ENCODE data around the gene ATP10D.

DNA sequence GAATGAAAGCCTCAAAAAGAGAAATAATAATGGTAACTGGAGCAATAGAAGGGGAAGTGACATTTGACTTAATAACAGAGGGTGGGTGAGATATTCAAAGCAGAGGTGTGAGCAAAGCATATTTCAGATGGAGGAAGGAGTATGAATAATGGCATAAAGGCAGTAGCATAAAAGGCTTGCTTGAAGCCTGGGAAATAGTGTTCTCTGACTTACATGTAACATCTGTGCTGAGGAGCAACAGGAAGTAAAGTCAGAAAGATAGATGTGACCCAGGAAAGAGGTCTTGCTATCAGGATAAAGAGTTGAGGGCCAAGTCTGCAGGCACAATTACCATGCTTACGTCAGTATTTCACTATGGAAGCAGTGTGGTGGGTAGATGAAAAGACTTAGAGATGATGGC lies 28.4 kb downstream of the ATP10D start:
- TF ChIP-seq, protein P1, sequence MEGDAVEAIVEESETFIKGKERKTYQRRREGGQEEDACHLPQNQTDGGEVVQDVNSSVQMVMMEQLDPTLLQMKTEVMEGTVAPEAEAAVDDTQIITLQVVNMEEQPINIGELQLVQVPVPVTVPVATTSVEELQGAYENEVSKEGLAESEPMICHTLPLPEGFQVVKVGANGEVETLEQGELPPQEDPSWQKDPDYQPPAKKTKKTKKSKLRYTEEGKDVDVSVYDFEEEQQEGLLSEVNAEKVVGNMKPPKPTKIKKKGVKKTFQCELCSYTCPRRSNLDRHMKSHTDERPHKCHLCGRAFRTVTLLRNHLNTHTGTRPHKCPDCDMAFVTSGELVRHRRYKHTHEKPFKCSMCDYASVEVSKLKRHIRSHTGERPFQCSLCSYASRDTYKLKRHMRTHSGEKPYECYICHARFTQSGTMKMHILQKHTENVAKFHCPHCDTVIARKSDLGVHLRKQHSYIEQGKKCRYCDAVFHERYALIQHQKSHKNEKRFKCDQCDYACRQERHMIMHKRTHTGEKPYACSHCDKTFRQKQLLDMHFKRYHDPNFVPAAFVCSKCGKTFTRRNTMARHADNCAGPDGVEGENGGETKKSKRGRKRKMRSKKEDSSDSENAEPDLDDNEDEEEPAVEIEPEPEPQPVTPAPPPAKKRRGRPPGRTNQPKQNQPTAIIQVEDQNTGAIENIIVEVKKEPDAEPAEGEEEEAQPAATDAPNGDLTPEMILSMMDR (IDR thresholded peaks at IDR 0.05), result no peak
- no peak for TF ChIP-seq POLR2AphosphoS5 (IDR thresholded peaks at IDR 0.05; ENCODE audit: insufficient read depth in 1 of 2, low read depth in 1 of 2)
